H9 (cell line): ENCODE data around the gene DISC1. TPM values are rescaled to one million over a fixed set of nuclear protein-coding genes. Genes with fewer than 3 reads are reported as not detected.

Source experiments
- DNase-seq: peaks from one replicate; pipeline ENCODE4 v3.0.0-alpha.2; 2017
- H2AFZ ChIP-seq: one replicate; pipeline ENCODE4 v1.6.1; 2013; ENCODE audit warnings: mild to moderate bottlenecking, low read length, control low read depth, moderate library complexity
- H2AK5ac ChIP-seq: 2 replicates; pipeline ENCODE4 v1.6.1; 2013; ENCODE audit warnings: low read length, control low read depth, mixed read lengths; ENCODE audit not compliant: insufficient read length
- H2BK120ac ChIP-seq: one replicate; pipeline ENCODE4 v1.6.1; 2013; ENCODE audit warnings: low read depth, mild to moderate bottlenecking, low read length, control low read depth, inconsistent platforms; ENCODE audit not compliant: poor library complexity, severe bottlenecking
- H2BK12ac ChIP-seq: 2 replicates; pipeline ENCODE4 v1.6.1; 2013; ENCODE audit warnings: low read length, control low read depth, mixed read lengths, low read depth; ENCODE audit not compliant: insufficient read length
- H2BK15ac ChIP-seq: 2 replicates; pipeline ENCODE4 v1.6.1; 2013; ENCODE audit warnings: low read depth, low read length, control low read depth
- H2BK20ac ChIP-seq: one replicate; pipeline ENCODE4 v1.6.1; 2013; ENCODE audit warnings: low read depth, mild to moderate bottlenecking, low read length, control low read depth, inconsistent platforms; ENCODE audit not compliant: poor library complexity, severe bottlenecking
- H2BK5ac ChIP-seq: 2 replicates; pipeline ENCODE4 v1.6.1; 2013; ENCODE audit warnings: low read length, control low read depth, mixed read lengths; ENCODE audit not compliant: insufficient read length
- H3K14ac ChIP-seq: 2 replicates; pipeline ENCODE4 v1.6.1; 2013; ENCODE audit warnings: low read length, control low read depth; ENCODE audit not compliant: insufficient read depth
- H3K18ac ChIP-seq: 2 replicates; pipeline ENCODE4 v1.6.1; 2013; ENCODE audit warnings: low read depth, mild to moderate bottlenecking, mixed read lengths, low read length, control low read depth; ENCODE audit not compliant: insufficient read length
- H3K23ac ChIP-seq: 2 replicates; pipeline ENCODE4 v1.6.1; 2013; ENCODE audit warnings: low read length, control low read depth, mixed read lengths, low read depth; ENCODE audit not compliant: insufficient read length
- H3K23me2 ChIP-seq: 2 replicates; pipeline ENCODE4 v1.6.1; 2013; ENCODE audit warnings: low read depth, mild to moderate bottlenecking, mixed read lengths, low read length, control low read depth; ENCODE audit not compliant: insufficient read length, poor library complexity, severe bottlenecking
- H3K27ac ChIP-seq: 2 replicates; pipeline ENCODE4 v1.5.1; 2013; ENCODE audit warnings: low read length, control low read depth, mixed read lengths, low read depth; ENCODE audit not compliant: insufficient read length
- H3K27me3 ChIP-seq: 2 replicates; pipeline ENCODE4 v1.6.1; 2013; ENCODE audit warnings: low read length, control low read depth, inconsistent platforms; ENCODE audit not compliant: insufficient read depth
- H3K4ac ChIP-seq: 2 replicates; pipeline ENCODE4 v1.6.1; 2013; ENCODE audit warnings: low read depth, mild to moderate bottlenecking, control low read depth, inconsistent platforms, low read length, moderate library complexity
- H3K4me1 ChIP-seq: 2 replicates; pipeline ENCODE4 v1.6.1; 2013; ENCODE audit warnings: low read length, control low read depth, inconsistent platforms; ENCODE audit not compliant: insufficient read depth
- H3K4me2 ChIP-seq: 2 replicates; pipeline ENCODE4 v1.6.1; 2013; ENCODE audit warnings: low read length, control low read depth, mixed read lengths; ENCODE audit not compliant: insufficient read length, insufficient read depth
- H3K56ac ChIP-seq: 2 replicates; pipeline ENCODE4 v1.6.1; 2013; ENCODE audit warnings: low read depth, mild to moderate bottlenecking, mixed read lengths, low read length, control low read depth; ENCODE audit not compliant: insufficient read length
- H3K79me1 ChIP-seq: 2 replicates; pipeline ENCODE4 v1.6.1; 2013; ENCODE audit warnings: low read depth, mild to moderate bottlenecking, moderate library complexity, low read length, control low read depth, inconsistent platforms; ENCODE audit not compliant: insufficient read depth, poor library complexity, severe bottlenecking
- H3K79me2 ChIP-seq: 2 replicates; pipeline ENCODE4 v1.6.1; 2013; ENCODE audit warnings: low read length, control low read depth, inconsistent platforms; ENCODE audit not compliant: insufficient read depth
- H3K9ac ChIP-seq: 2 replicates; pipeline ENCODE4 v1.6.1; 2013; ENCODE audit warnings: low read length, control low read depth, mixed read lengths; ENCODE audit not compliant: insufficient read length; ENCODE audit errors: extremely low read depth
- H3K9me3 ChIP-seq: one replicate; pipeline ENCODE4 v1.6.1; 2013; ENCODE audit warnings: low read depth, low read length, inconsistent platforms; ENCODE audit not compliant: control insufficient read depth
- H3T11ph ChIP-seq: one replicate; pipeline ENCODE4 v1.6.1; 2013; ENCODE audit warnings: mild to moderate bottlenecking, low read length, control low read depth, inconsistent platforms
- H4K20me1 ChIP-seq: one replicate; pipeline ENCODE4 v1.6.1; 2013; ENCODE audit not compliant: control insufficient read depth, insufficient read length, insufficient read depth
- H4K5ac ChIP-seq: 2 replicates; pipeline ENCODE4 v1.6.1; 2013; ENCODE audit warnings: low read depth, mild to moderate bottlenecking, mixed read lengths, low read length, control low read depth; ENCODE audit not compliant: insufficient read length
- H4K8ac ChIP-seq: replicated peaks from 2 replicates; pipeline ENCODE4 v1.6.1; 2013; ENCODE audit warnings: low read length, control low read depth, mixed read lengths, low read depth; ENCODE audit not compliant: insufficient read length
- H4K91ac ChIP-seq: 2 replicates; pipeline ENCODE4 v1.6.1; 2013; ENCODE audit warnings: low read depth, mild to moderate bottlenecking, moderate library complexity, mixed read lengths, low read length, control low read depth; ENCODE audit not compliant: insufficient read length
- H3K27ac Mint-ChIP-seq, 3 experiments: 2 replicates in 2 of 3; 3 replicates in 1 of 3; pipeline ENCODE4 v1.8.0; 2020 to 2021; ENCODE audit warnings: mixed read lengths in 3 of 3, mild to moderate bottlenecking in 1 of 3, moderate library complexity in 1 of 3
- H3K27me3 Mint-ChIP-seq: 2 replicates; pipeline ENCODE4 v1.8.0; 2021; ENCODE audit warnings: low read depth, mild to moderate bottlenecking, moderate library complexity, mixed read lengths
- H3K36me3 Mint-ChIP-seq, 3 experiments: 2 replicates in 2 of 3; 3 replicates in 1 of 3; pipeline ENCODE4 v1.8.0; 2020 to 2021; ENCODE audit warnings: low read depth in 3 of 3, mixed read lengths in 3 of 3; ENCODE audit not compliant: insufficient read depth in 1 of 3
- H3K4me1 Mint-ChIP-seq, 2 experiments: 2 replicates each; pipeline ENCODE4 v1.8.0; 2020; ENCODE audit warnings: mixed read lengths in 2 of 2
- H3K4me3 Mint-ChIP-seq, 2 experiments: 2 replicates in 1 of 2; 3 replicates in 1 of 2; pipeline ENCODE4 v1.8.0; 2020 to 2021; ENCODE audit warnings: mild to moderate bottlenecking in 2 of 2, mixed read lengths in 2 of 2, moderate library complexity in 1 of 2
- H3K9me3 Mint-ChIP-seq, 2 experiments: 2 replicates in 1 of 2; 3 replicates in 1 of 2; pipeline ENCODE4 v1.8.0; 2020; ENCODE audit warnings: mild to moderate bottlenecking in 2 of 2, mixed read lengths in 2 of 2, moderate library complexity in 1 of 2
- WGBS: extraction: QIAGEN DNeasy Blood & Tissue Kit; methylation state at CpG from one replicate; pipeline ENCODE4 v1.1.7; 2013; ENCODE audit warnings: missing lambda C conversion rate, low lambda C conversion rate, mixed read lengths; ENCODE audit not compliant: insufficient read length; ENCODE audit errors: extremely low coverage; 5-methylcytosine and 5-hydroxymethylcytosine counted together
- total RNA-seq: library from RNA; stranded (reverse); gene quantifications from 2 replicates; pipeline ENCODE4 v1.2.1, GENCODE V29; 2021
- TF ChIP-seq, protein P1 (sequence below): fragments of 200-600 bp; sonication (generic); conservative IDR thresholded peaks from 3 replicates; pipeline ENCODE4 v1.8.0; 2021; ENCODE audit warnings: antibody characterized with exemption, mild to moderate bottlenecking

Gene DISC1
- total RNA-seq, 1 experiment from 2014 or later: 2.5 TPM

DNA sequence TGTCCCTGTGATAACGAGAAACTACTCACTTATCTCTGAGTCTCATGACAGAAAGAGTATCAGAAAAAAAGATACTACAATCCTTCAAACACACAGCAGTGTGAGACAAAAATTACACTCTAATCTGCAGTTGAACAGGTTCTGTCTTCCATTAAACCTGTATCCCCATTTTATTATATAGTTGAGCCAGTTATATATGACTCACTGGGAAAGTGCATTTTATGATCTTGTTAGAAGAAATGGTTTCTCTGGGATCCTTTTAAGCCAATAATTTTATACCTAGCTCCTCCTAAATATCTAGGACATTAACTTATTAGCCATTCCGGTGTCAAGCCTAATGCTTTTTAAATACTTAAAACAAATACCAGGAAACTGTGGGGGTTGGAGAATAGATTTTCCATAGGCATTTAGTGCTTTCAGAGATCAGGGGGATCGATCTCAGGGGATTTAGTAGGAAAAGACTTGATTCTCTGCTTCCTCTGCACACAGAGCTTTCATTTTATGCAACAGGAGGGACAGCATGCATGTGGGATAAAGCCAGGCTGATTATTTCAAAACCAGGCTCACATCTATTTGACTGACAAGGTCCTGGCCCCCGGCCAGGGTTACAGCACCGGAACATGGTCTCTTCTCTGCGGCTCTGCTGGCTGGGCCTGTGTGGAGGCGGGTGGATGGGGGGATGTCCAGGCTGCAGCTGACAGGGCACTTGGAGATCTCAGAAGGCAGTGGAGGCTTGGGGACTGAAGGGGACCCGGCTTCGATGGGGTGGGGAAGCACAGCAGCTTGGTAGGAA lies 310.6 kb downstream of the DISC1 start:
- Histone ChIP-seq H3K9ac (no peak overlapping the region), H3K56ac (no peak overlapping the region), H3K4me2 (no peak overlapping the region), H3K4ac (no peak overlapping the region), H3K79me2 (no peaks in the 10 kb centered on the region), H3K27me3 (no peaks in the 10 kb centered on the region), H4K20me1 (no peaks in the 10 kb centered on the region), H3K23ac (no peak overlapping the region), H3K14ac (no peak overlapping the region), H4K5ac (no peak overlapping the region), H2BK20ac (no peak overlapping the region), H2AFZ (no peak overlapping the region), H3K27ac (no peak overlapping the region), H2BK12ac (no peak overlapping the region), H3K4me1 (no peaks in the 10 kb centered on the region), H3K9me3 (no peaks in the 10 kb centered on the region), H2BK15ac (no peak overlapping the region), H2BK5ac (no peak overlapping the region), H3K18ac (no peak overlapping the region), H3K23me2 (no peaks in the 10 kb centered on the region), H2BK120ac (no peak overlapping the region), H4K8ac (no peak overlapping the region), H3T11ph (no peak overlapping the region), H2AK5ac (no peak overlapping the region), H4K91ac (no peak overlapping the region), H3K79me1 (no peaks in the 10 kb centered on the region)
- Mint-ChIP-seq H3K4me1 (peaks cover 10 to 11% of the 10 kb centered on the region in 2 experiments; a peak in 3 of 4 replicates), H3K4me3 (no peak overlapping the region), H3K27ac (no peak overlapping the region), H3K36me3 (peaks cover 0 to 6% (median 0%) of the 10 kb centered on the region in 3 experiments; a peak in 1 of 7 replicates), H3K9me3 (peaks cover 0 to 4% of the 10 kb centered on the region in 2 experiments; a peak in 2 of 5 replicates), H3K27me3 (peaks cover 14% of the 10 kb centered on the region)
- TF ChIP-seq, protein P1, sequence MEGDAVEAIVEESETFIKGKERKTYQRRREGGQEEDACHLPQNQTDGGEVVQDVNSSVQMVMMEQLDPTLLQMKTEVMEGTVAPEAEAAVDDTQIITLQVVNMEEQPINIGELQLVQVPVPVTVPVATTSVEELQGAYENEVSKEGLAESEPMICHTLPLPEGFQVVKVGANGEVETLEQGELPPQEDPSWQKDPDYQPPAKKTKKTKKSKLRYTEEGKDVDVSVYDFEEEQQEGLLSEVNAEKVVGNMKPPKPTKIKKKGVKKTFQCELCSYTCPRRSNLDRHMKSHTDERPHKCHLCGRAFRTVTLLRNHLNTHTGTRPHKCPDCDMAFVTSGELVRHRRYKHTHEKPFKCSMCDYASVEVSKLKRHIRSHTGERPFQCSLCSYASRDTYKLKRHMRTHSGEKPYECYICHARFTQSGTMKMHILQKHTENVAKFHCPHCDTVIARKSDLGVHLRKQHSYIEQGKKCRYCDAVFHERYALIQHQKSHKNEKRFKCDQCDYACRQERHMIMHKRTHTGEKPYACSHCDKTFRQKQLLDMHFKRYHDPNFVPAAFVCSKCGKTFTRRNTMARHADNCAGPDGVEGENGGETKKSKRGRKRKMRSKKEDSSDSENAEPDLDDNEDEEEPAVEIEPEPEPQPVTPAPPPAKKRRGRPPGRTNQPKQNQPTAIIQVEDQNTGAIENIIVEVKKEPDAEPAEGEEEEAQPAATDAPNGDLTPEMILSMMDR: no peak
- no peak for DNase-seq
- WGBS: no CpG with 5 or more reads among the region's 9 CpGs
